ENCODE data around the gene ATP8B3.

The ATP8B3 gene

DNA sequence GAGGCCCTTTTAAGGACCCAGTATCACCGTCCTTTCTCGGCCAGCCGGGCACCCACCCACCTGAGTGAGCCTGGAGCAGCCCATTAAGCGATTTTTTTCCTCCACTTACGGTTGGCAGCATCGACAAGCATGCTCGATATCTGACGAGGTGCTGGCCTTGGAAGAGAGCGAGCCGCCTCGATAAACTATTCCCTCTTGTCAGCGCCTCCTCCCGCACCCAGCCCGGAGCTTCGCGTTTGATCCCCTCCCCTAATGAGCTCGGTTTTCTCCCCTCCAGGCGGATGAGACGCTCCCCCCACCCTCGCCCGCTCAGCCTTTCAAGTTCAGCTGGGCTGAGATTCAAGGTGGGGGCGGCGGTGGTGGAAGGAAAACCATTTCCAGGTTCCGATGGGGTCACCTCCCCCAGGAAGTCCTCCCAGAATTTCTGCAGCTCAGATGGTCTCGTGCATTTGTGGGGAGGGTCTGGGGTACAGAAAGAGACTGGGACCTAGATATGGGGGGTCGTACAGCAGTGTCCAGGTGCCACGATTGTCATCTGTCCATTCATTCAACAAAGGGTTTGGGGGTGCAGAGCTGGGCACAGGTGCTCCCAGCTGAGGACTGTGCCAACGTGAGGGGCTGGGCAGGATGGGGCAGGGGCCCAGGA lies 77.6 kb downstream of the ATP8B3 start:
- FAIRE-seq: no peak

Measured in G401.6 (cell line).